Ishikawa (cell line): ENCODE data around the gene CARNS1.
A peak's percentile ranks its signal among the peaks of the same experiment; 100 is the strongest.

Experiments
- CEBPB ChIP-seq: IDR thresholded peaks from 2 replicates; pipeline ENCODE4 v1.6.1; 2012
- CREB1 ChIP-seq: IDR thresholded peaks from 2 replicates; pipeline ENCODE4 v1.6.1; 2012; ENCODE audit warnings: low read depth
- EP300 ChIP-seq: IDR thresholded peaks from 2 replicates; pipeline ENCODE4 v1.6.1; 2012; ENCODE audit warnings: borderline replicate concordance
- MAX ChIP-seq: IDR thresholded peaks from 2 replicates; pipeline ENCODE4 v1.6.1; 2012
- RAD21 ChIP-seq: IDR thresholded peaks from 2 replicates; pipeline ENCODE4 v1.6.1; 2012; ENCODE audit warnings: low read depth
- REST ChIP-seq: IDR thresholded peaks from 2 replicates; pipeline ENCODE4 v1.6.1; 2012; ENCODE audit warnings: low read depth, mild to moderate bottlenecking
- TAF1 ChIP-seq: IDR thresholded peaks from 2 replicates; pipeline ENCODE4 v1.6.1; 2012; ENCODE audit warnings: low read depth, mild to moderate bottlenecking
- TCF12 ChIP-seq: IDR thresholded peaks from 2 replicates; pipeline ENCODE4 v1.6.1; 2012; ENCODE audit warnings: low read depth

GRCh38 chr11:67428052-67429001, 12.8 kb downstream of the CARNS1 start, which contains the start of gene RPS6KB2:
- TF ChIP-seq TCF12 (peak; percentile 63; the same call in 1 of the 2 replicates), REST (no peak), TAF1 (peak; percentile 71), MAX (peak; percentile 66), EP300 (no peak), RAD21 (no peak), CREB1 (peak; percentile 100), CEBPB (no peak)
